GM21786 (cell line): Measurements from ENCODE around the gene RAB3IL1.

ENCODE experiments used
- ATAC-seq: cut with Tn5 transposase; IDR thresholded peaks from one replicate; pipeline ENCODE4 v1.9.1; 2021; ENCODE audit not compliant: unreplicated experiment

Gene RAB3IL1

DNA sequence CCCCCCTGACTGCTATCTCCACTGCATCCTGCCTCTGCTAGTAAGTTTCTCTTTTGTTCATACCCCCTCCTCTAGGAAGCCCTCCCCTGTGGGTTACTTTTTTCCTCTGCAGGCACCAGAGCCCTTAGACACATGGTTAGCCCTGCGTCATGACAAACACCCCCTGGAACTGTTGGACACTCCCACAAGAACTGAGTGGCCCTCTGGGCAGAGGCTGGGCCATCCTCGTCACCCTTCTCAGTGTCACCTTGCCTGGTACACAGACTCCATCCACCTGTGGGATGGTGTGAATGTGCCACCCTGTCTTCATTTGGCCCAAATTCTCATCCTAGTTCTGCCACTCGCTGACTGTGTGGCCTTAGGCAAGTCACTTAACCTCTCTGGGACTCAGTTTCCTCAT lies 4.1 kb upstream of the RAB3IL1 start:
- no peak for ATAC-seq

DNA sequence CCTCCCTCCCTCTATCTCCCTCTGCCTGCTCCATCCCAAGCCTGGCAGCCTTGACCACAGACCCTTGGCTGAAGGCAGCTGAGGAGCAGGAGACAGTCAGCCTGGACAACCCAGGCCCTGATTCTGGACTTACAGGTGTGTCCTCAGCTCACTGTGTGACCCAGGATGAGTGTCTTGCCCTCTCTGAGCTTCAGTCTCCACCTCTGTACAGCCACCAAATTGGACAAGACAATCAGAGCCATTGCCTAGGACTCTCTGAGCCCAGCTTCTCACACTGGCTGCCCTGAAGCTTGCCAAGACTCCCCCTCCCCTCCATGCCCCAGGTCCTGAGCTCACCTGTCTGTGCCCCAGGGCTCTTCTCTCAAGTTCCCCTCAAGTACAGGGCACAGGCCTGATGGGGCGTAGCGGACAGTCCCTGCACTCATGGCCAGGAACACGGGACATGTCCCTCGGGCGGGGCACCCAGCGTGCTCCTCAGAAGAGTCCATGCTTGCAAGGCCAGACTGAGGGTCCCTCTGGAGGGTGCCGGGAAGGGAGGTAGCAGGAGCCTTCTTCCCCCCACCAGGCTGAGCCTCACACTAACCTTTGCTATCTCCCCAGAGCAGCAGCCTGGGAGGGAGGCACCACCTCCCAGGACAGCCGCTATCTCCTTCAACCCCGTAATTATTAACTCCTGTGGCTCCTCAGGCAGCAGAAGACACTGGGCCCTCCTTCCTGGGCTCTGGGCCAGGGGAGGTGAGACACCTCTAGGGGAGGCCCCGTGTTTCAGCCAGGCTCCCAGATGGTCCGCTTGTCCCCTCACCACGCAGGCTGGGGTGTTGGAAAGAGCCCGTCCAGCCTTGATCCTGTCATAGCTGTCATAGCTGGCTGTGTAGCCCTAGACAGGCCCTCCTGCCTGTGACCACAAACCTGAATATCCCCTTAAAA lies 2.6 kb upstream of the RAB3IL1 start:
- no peak for ATAC-seq

DNA sequence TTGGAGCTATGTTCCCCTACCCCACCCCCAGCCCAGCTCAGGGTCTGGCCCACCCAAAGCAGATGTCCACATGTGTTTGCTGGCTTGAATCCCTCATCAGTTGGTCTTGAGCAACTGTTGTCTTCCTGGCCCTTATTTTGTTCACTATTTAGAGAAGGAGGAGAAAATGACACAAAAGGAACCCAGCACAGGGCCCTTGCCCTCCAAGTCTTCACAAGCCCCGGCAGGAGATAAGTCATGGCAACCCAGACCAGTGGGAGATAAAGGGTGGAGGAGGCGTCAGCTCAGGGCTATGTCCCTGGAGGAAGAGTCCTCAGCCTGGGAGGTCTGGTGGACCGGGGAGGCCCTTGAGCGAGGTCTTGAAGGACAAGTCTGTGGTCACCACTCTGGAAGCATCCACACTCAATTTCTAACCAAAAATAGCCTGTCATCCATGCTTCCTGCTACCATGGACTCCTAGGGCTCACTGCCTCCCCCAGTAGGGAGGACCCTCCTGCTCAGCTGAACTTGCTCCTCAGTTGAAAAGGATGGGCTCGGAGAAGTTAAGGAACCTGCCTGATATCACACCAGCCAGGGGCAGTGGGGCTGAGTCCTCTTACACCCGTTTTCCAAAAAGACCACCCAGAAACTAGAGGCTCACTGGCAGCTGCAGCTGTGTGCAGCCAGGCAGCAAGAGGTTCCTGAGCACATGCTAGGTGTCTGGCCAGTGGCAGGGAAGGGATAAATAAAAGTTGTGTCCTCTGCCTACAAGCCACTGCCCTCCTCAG lies 1.8 kb upstream of the RAB3IL1 start:
- no peak for ATAC-seq

DNA sequence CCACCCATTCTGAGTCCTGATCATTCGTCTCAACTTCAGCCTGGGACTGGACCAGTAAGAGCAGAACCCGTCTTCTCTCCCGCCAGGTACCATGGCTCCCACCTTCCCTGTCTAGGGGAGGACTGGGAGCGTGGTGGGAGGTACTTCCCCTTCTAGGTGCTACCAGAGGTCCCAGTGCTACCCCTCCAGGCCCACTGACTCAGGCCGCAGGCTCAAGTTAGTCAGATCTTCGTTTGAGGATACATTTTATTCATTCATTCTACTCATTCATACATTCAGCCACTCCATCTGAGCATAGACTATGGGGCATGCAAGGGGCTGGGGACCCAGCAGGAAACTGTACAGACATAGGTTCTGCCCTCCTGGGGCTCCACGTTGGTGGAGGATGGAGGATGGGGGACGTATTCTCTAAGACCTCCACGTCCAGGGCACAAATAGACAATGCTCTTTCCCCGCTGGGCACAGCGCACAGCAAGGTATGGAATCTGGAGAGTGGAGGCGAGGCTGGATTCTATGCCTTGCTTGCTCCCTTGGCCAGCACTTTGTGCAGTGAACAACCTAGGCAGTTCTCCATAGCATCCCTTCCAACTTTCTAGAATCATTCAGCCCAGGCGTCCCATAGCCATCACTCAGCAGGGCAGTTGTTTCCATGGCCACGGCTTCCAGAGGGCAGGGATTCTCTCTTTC lies 1.0 kb upstream of the RAB3IL1 start:
- no peak for ATAC-seq

DNA sequence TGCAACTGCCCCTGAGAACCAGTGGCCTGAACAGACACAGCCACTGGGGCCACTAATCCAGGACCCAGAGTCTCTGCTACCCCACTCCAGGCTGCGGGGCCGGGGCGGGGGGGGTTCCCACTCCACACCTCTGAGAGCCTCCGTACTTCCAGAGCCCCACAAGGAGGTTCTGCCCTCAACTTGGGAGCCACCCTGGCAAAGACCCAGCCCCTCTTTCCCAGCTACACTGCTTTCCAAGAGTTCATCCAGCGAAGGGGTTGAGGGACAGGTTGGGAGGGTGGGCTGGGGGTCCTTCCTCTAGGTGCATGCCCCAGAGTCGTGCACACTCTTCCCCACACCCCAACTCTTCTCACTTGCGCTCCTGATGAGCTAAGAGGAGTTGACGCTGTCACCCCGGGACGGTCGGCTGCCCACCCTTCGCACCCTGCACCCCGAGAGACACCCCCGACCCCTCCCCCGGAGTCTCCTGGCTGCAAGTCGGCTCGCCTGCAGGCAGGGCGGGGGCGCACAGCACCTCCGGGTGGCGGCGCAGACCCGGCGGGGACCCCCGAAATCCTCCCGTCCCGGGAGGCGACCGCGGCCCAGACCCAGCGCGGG lies 531 bp downstream of the RAB3IL1 start:
- ATAC-seq, result no peak

DNA sequence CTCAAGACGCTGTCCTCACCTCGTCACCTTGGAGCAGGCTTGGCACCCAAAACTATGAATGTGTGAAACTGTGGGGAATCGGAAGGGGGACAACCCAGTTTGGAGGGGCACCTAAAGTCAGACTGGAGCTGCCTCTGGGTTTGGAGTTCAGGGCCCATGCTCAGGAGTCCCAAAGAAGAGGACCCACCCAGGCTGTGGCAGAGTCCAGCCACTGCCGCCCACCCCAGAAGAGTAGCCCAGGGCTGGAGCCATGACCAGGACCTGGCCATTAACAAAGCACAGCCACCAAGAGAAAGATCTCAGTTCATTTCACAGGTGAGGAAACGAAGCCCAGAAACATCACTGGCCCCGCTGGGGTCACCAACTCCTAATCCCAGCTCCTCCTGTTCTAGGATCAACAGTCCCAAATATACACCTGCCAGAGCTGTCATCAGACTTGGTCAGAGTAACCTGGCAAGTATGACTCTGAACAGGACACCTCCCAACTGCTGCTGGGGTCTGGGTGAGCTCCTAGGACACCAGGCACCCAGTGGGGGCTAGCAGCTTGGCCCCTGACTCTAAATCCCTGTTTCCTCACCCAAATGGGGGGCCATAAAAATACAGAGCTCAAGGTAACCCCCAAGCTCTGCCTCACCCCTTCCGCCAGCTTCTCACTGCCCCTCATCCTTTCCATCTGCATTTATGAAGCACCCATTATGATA lies 2.7 kb downstream of the RAB3IL1 start:
- no peak for ATAC-seq

DNA sequence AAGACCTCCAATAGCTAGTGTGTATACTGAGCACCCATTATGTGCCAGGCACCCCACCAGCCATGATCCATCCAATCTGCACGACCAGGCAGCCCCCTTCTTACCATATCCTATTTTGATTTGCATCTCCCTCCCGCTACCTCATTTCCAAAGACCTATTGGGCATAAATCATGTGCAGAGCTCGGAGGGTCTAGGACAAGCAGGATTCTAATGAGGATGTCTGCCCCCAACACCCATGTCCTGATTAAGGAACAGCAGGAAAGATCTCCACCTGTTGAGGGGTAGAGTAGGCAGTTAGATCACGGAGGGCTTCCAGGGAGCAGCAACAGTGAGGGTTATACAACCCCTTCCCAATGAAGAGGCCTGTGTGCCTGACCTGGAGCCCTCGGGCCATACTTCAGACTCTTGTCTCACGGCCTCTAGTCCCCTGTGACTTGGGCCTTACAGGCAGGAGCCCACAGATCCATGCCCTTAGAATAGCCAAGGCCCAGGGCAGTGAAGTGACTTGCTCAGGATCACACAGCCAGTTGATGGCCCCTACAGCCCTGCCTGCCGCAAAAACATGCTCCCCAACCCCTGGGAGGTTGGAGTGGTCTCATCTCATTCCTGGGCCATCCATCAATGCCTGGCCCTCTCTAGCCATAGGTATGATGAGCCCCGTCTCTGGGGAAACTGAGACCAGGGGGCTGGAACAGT lies 3.5 kb downstream of the RAB3IL1 start:
- no peak for ATAC-seq

DNA sequence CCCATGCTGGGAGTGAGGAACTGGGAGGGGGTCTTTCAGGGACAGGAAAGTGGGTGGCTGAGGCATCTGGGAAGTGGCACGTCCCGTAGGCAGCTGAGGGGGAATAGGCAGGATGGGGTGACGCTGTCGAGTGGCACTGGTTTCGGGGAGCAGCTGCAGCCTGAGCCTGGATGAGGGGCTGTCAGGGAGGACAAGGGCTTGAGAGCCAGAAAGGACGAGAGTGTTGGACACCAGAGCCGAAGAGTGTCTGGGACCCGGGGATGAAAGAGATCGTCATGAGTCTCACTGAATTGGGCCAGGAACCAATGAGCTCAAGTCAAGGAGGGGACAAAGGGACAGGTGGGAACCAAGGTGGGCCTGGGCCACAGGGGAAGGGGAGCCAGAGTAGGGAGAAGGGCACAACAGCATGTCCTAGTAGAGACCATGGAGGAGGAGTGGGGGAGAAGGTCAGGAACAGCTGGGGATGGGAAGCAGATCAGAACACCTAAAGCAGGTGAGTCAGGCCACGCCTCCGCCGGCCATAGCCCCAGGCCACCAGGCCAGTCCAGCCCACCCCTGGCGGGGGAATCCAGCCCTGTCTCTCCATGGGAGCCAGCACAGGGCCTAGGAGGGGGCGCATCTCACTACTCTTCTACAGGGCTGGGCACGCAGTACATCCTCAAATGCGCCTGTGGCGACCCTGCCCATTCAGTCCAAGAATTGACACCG lies 4.2 kb downstream of the RAB3IL1 start:
- no peak for ATAC-seq

DNA sequence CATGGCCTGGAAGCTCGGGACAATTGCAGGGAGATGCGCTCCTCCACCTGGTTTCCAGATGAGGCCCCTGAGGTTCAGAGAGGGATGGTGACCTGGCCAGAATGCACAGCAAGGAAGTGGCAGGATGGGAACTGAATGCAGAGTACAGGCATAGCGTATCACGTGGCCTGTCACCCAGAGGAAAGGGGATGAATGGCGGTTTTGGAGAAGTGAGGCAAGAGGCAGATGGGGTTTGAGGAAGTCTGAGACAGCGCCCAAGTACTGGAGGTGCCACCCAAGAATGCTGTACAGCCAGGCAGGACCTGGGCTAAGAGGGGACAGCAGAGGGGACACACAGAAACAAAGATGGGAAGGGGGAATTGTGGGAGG lies 4.9 kb downstream of the RAB3IL1 start:
- ATAC-seq, result no peak

DNA sequence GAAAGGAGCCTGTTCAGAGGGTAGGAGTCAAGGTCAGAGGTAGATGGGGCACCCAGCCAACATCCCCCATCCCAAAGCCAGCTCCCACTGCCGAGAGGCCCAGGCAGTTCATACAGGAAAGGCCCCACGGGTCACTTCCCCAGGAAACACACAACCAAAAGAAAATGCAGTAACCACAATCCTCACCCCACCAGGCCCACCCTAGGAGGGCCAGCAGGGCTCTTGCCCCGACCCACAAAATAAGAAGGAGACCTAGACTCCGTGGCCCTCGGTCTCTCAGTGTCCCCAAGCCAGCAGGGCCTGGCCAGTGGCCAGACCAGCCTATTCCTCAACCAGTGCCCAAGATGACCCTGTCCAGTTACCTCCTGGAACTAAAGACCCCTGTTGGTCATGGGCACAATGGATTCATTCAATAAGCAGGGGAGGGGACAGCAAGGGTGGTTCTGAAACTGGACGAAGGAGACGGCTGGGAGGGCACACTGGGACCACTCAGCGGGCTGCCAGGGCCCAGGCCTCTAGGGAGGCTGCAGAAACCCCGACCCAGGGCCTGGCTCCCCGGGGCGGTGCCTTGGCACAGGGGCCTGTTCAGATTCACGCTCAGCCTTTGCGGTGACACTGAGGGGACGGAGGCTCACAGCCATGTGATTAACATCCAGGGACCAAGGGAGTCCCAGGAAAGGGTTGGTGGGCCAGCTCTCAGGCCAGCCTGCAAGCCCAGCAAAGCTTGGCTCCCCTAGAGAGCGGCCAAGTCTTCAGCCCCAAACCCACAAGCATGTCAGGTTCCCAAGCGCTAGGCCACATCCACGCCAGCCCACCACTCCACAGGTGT lies 5.5 kb downstream of the RAB3IL1 start:
- ATAC-seq, result no peak

DNA sequence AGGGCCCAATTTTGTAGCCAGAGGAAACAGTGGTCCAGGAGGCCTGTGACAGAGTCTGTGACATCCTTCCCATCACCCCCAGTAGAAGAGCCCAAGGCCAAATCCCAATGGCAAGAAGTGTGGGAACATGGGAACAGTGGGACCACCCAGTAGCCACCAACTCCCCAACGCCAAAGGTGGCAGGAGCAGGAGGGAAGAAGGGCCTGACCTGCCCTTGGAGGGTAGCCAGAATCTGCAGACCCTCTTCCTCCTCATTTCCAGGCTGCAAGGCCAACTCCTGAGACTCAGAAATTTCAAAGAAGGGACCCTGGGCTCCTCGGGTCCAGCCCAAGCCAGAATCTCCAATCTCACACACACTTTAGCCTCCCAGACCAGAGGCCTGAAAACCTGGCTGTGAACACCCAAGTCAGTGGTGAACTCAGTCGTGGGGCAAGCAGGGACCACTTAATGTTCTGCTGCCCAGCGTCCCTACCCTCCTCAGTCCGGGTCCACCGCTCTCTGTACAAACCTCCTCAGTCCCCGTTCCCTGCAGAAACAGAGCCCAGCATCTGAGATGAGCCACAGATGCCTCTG lies 6.2 kb downstream of the RAB3IL1 start:
- ATAC-seq, result no peak

DNA sequence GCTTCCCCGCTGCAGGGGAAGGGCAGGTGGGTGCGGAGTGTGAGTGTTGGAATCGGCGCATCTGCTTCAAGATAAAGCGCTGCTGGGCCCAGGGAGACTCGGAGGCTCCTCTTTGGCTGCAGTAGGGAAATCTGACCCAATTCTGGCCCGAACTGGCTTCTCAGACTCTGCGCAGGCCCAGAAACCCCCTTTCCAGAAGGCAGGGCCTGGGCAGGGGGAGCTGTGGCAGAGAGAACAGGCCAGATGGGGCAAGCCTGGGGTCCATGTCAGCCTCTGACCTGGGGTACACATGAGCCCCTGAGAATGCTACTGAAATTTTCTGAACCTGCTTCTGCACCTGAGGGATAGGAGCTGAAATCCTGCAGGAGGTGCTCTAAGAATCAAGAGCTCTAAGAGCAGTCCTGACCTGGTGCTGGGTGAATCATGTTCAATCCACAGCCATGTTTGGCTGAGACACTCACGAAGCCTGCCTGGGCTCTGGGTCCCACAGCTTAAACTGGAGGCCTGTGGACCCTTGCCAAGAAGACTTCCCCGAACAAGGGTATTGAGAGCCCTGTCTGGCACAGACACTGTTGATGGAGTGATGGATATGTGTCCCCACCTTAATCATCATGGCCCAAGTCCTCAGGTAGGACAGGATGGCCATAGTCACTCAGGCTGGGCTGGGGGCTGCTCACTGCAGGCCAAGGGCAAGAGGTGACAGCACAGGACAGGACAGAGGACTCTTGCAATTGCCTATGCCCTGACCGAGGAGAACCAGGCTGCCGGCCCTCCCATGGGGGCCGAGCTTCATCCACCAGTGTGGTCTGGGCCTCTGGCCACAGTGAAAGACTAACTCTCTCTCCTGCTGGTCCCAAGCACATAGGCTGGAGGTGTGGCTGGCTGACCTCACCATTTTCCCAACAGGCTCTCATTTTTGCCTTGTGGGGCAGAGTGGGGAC lies 6.9 kb downstream of the RAB3IL1 start:
- no peak for ATAC-seq

DNA sequence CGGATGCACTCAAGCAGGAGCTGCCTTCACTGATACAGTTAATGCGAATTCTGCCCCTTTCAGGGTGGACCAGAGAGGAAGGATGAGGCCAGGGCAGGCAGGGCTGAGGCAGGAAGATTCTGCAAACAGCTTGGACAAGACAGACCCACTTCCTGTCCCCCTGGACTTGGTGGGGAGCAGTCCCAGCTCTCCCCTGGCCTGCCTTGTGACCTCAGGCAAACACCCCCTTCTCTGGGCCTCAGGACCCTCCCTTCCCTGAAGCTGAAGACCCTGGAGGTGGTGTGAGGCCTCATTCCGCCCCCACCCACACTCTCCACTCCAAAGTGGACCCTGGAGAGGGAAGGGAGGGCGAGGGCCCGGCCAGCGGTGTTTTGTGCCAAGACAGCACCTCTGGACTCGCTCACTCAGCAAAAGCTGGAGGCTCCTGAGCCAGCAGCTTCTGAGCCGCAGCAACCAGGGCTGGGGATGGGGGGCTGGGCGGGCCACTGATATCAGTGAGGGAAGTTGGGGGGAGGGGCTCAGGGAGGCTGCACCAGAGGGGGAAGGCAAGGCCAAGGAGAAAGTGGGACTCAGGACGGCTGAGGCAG lies 8.5 kb downstream of the RAB3IL1 start:
- no peak for ATAC-seq

DNA sequence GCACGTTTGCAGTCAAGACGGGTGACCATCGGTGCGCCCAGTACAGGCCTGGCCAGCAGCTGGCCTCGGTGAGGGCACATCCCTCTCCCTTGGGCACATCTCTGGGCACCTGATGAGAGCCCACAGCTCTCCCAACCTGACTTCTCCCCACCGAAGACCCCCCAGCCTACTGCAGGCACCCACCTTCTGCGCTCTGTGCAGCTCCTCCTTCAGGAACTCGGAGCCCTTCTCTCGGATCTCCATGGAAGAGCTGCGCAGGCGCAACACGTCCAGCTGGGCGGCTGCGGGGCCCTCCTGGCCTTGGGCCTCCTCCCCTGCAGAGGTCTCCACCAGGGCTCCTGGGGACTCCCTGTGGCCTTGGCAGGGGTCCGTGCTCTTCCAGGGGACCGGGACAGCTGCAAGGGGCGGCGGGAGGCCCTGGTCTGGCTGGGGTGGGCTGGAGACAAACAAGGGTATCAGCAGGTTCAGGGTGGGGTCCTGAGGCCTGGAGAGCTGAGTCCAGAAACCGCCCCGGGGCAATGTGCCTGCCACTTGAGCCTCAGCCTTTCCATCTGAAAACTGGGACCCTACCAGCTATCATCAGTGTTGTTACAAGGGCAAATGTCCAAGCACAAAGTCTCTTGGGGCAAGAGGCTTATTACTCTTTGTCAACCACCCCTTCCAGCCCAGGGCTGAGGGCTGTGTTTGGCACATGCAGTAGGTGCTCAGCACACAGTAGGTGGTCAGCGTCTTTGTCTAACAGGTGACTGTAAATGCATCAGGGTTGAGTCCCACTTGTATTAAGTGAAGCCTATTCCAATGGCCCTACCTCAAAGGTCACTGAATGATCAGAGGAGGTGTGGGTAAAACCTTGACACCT lies 9.3 kb downstream of the RAB3IL1 start:
- no peak for ATAC-seq

DNA sequence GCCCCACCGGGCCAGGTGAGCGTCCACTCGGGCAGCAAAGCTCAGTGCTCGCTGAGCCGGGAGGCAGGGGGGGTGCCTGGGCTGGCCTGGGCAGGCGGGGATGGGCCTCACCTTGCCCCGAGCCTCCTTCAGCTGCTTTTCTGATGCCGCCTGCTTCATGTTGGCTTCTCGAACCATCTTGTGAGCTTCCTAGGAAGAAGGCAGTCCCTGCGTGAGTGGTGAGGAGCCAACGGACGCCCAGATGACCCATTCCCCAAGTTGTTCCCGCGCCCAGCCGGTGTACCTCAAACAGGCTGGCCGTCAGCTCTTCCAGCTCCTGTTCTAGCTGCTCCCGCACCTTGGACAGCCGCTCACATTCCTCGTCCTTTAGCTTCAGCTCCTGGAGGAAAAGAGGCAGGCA lies 10.1 kb downstream of the RAB3IL1 start:
- no peak for ATAC-seq

DNA sequence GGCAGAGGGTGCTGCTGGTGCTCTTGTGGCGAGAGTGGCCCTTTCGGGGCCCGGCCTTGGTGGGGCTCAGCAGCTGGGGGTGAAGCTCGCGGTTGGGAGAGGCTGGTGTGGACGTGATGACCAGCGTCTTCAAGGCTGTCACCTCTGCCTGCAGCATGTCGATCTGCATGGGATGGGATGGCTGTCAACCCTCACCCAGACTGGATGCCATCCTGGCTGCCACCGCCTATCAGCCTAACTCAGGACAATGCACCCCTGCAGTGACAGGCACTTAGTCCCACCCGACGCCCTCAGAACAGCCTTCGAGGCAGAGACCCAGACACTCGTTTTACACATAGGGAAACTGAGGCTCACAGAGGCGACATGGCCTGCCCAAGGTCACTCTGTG lies 10.8 kb downstream of the RAB3IL1 start:
- ATAC-seq, result no peak
